Hepatocyte (in vitro differentiated cells): Measurements from ENCODE around the gene KHDRBS2.

Experiments used
- CTCF ChIP-seq: fragments of 200-600 bp; sonication (generic); IDR thresholded peaks from 2 replicates; pipeline ENCODE4 v1.5.1; 2016; ENCODE audit warnings: antibody characterized with exemption, mild to moderate bottlenecking; ENCODE audit not compliant: poor library complexity
- EZH2 ChIP-seq: fragments of 200-600 bp; sonication (generic); IDR thresholded peaks from 2 replicates; pipeline ENCODE4 v1.6.1; 2016; ENCODE audit warnings: antibody characterized with exemption, mild to moderate bottlenecking, borderline replicate concordance

GRCh38 chr6:62167736-62168135, 118.3 kb downstream of the KHDRBS2 start:
- no peak for TF ChIP-seq CTCF
- TF ChIP-seq EZH2 = no peak
